Suprapubic skin (tissue), 3 donors: ENCODE results near the gene RNF26.

Experiments used
- EP300 ChIP-seq: sonication (generic); formaldehyde crosslinking; IDR thresholded peaks from one replicate; pipeline ENCODE4 v1.6.1; 2017; ENCODE audit warnings: antibody characterized with exemption
- POLR2A ChIP-seq, 2 donors: fragments of 450-650 bp; IDR thresholded peaks; one replicate each; pipeline ENCODE4 v1.6.1; 2017; ENCODE audit warnings: antibody characterized with exemption in 2 of 2, mild to moderate bottlenecking in 2 of 2, moderate library complexity in 2 of 2
- TF ChIP-seq, protein P1 (sequence below), 2 donors: fragments of 200-600 bp in 1 of 2; fragments of 450-650 bp in 1 of 2; sonication (generic) in 1 of 2; IDR thresholded peaks; one replicate each; pipeline ENCODE4 v1.5.1; 2016 to 2019; ENCODE audit warnings: antibody characterized with exemption in 2 of 2, mild to moderate bottlenecking in 1 of 2, moderate library complexity in 1 of 2

DNA sequence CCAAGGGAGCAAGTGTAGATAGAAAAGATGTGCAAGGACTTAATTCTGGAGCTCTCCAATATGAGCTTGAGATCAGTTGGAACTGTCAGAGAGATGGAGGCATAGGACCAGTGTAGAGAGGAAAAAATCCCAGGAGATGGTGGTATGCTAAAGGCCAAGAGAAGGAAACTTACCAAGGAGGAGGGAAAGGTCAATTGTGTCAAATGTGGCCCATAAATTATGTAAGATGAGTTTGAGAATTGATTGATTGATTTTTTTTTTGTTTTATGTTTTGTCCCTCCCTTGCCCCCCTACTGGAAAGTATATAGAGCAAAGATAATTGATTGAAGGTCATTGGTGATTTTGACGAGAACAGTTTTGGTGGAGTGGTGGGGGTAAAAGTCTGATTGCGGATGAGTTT is 50.0 kb downstream of the RNF26 start:
- TF ChIP-seq, protein P1, sequence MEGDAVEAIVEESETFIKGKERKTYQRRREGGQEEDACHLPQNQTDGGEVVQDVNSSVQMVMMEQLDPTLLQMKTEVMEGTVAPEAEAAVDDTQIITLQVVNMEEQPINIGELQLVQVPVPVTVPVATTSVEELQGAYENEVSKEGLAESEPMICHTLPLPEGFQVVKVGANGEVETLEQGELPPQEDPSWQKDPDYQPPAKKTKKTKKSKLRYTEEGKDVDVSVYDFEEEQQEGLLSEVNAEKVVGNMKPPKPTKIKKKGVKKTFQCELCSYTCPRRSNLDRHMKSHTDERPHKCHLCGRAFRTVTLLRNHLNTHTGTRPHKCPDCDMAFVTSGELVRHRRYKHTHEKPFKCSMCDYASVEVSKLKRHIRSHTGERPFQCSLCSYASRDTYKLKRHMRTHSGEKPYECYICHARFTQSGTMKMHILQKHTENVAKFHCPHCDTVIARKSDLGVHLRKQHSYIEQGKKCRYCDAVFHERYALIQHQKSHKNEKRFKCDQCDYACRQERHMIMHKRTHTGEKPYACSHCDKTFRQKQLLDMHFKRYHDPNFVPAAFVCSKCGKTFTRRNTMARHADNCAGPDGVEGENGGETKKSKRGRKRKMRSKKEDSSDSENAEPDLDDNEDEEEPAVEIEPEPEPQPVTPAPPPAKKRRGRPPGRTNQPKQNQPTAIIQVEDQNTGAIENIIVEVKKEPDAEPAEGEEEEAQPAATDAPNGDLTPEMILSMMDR (IDR thresholded peaks at IDR 0.05), result no peak
- TF ChIP-seq POLR2A (IDR thresholded peaks at IDR 0.05) (no peak), EP300 (no peak)
